ENCODE measurements around the gene ZNF423.

Gene ZNF423

DNA sequence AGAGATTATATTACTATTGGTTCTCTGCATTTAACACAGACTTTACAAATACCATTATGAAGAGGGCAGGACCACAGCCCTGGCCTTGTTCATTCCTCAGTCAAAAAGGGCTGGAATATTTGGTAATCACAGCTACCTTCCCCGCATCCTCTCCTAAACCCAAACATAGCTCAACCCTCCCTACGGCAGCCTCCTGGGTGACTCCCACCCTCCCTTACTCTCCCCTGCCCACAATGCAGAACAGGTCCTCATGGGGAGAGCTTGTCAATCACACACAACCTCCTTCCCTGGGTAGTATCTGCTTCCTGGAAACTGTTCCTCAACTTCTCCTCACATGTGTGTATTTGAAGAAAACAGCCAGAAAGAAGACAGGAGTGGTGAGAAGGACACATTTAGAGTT is 258.1 kb downstream of the ZNF423 start:
- H3K9me3 Mint-ChIP-seq = no peaks in the 10 kb centered on the region
- TF ChIP-seq, protein P1, sequence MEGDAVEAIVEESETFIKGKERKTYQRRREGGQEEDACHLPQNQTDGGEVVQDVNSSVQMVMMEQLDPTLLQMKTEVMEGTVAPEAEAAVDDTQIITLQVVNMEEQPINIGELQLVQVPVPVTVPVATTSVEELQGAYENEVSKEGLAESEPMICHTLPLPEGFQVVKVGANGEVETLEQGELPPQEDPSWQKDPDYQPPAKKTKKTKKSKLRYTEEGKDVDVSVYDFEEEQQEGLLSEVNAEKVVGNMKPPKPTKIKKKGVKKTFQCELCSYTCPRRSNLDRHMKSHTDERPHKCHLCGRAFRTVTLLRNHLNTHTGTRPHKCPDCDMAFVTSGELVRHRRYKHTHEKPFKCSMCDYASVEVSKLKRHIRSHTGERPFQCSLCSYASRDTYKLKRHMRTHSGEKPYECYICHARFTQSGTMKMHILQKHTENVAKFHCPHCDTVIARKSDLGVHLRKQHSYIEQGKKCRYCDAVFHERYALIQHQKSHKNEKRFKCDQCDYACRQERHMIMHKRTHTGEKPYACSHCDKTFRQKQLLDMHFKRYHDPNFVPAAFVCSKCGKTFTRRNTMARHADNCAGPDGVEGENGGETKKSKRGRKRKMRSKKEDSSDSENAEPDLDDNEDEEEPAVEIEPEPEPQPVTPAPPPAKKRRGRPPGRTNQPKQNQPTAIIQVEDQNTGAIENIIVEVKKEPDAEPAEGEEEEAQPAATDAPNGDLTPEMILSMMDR (IDR thresholded peaks at IDR 0.05) = no peak
- peak overlapping the region; percentile 17 for H3K4me3 Mint-ChIP-seq
- H3K4me1 Mint-ChIP-seq = peaks cover 96% of the 10 kb centered on the region
- H3K27ac Mint-ChIP-seq = peak overlapping the region; percentile 53
- DNase-seq = no peak
- peaks cover 5% of the 10 kb centered on the region for H3K27me3 Mint-ChIP-seq (ENCODE audit: low read depth, poor library complexity)
- no peaks in the 10 kb centered on the region for H3K36me3 Mint-ChIP-seq (ENCODE audit: low read depth)

DNA sequence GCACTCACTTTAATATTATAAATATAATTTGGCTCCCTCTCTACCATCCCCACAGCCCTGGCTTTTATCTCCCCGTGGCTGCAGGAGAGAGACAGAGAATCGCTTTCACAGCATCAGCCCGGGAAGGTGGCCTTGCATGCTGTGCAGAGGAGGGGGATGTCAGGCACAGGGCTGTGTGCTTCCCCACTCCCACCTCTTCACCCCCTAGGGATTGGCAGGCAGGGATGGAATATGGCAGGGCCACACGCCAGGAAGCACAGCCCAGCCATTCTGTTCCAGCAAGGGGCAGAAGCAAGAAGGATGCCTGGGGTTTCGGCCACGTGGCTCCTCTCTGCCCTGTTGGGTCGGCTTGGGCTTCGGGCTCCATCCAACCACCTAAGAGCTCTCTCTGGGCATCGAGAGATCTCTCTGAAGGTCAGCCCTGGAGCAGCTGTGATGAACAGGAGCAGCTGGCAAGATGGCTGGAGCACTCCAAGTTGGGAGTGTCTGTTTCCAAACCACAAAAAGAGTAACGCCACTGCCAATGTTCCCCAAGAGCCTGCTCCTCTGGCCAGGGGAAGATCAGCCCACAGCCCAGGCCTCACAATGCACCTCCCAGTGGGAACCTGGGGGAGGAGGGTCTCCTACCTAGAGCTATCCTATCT is 259.1 kb downstream of the ZNF423 start:
- no peaks in the 10 kb centered on the region for H3K36me3 Mint-ChIP-seq (ENCODE audit: low read depth)
- H3K4me1 Mint-ChIP-seq = peaks cover 92% of the 10 kb centered on the region
- peaks cover 5% of the 10 kb centered on the region for H3K27me3 Mint-ChIP-seq (ENCODE audit: low read depth, poor library complexity)
- no peaks in the 10 kb centered on the region for H3K9me3 Mint-ChIP-seq
- H3K4me3 Mint-ChIP-seq = no peak overlapping the region
- DNase-seq = no peak
- TF ChIP-seq, protein P1 (IDR thresholded peaks at IDR 0.05) = no peak
- H3K27ac Mint-ChIP-seq = no peak overlapping the region

DNA sequence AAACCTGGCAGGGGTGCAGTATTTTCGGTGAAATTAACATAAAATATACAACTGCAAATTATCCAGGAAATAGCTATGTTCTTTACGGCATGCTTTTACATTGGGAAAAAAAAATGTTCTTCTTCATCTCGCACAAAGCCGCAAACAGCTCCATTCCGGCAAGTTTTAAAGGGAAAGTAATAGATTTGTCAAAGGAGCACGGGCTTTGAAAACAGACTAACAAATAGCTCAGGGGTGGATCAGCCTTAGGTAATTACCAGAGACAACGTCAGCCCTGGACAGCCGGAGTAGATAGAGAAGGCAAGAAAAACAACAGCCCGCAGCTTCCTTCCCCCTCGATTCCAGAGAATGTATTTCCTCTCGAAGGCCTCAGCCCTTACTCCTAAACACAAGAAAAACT is 259.8 kb downstream of the ZNF423 start:
- no peak for DNase-seq
- TF ChIP-seq, protein P1 (IDR thresholded peaks at IDR 0.05) = no peak
- no peaks in the 10 kb centered on the region for H3K36me3 Mint-ChIP-seq (ENCODE audit: low read depth)

DNA sequence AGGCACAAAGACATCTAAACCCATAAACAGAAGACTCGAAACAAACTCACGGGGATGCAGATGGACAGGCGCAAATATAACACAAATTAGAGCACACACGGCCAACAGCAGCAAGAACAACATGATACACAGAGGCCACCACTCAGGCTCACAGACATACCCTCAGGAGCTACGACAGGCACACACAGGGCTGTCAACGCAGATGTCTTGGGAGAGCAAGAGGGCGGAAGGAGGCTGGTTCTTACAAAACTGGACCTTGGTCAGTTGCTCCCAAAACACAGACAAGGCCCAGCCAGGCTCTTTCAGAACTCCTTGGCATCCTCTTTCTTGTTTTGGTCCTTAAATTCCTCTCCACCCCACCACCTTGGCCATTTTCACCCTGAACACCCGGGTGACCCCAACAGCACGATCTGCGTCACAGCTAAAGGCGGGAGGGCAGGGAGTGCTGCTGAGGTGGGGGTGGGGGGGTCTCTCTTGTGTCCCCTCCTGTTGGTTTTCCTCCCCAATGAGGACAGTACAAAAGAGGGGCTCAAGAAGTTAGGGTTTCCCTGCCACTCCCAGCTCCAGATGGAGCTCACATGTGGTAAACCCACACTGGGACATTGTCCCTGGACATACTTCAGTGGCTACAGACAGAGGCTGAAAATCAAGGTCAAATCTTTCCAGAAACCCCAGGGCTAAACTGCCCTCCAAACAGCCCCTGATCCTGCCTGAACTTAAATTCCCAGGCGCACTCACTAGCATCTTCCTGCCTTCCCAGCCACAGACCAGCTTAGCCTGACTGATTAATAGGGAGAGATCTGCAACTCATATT is 261.0 kb downstream of the ZNF423 start:
- TF ChIP-seq, protein P1 (IDR thresholded peaks at IDR 0.05) = no peak
- Mint-ChIP-seq H3K4me1 (peaks cover 73% of the 10 kb centered on the region), H3K27me3 (ENCODE audit: low read depth, poor library complexity) (no peaks in the 10 kb centered on the region), H3K4me3 (peak overlapping the region; percentile 39), H3K36me3 (ENCODE audit: low read depth) (no peaks in the 10 kb centered on the region), H3K9me3 (no peaks in the 10 kb centered on the region), H3K27ac (no peak overlapping the region)
- no peak for DNase-seq

More for the DNA sequence above, 259.8 kb downstream of the ZNF423 start:
- Mint-ChIP-seq H3K27ac (no peak overlapping the region), H3K27me3 (ENCODE audit: low read depth, poor library complexity) (peaks cover 5% of the 10 kb centered on the region), H3K4me3 (peak overlapping the region; percentile 65), H3K4me1 (peaks cover 85% of the 10 kb centered on the region), H3K9me3 (no peaks in the 10 kb centered on the region)

DNA sequence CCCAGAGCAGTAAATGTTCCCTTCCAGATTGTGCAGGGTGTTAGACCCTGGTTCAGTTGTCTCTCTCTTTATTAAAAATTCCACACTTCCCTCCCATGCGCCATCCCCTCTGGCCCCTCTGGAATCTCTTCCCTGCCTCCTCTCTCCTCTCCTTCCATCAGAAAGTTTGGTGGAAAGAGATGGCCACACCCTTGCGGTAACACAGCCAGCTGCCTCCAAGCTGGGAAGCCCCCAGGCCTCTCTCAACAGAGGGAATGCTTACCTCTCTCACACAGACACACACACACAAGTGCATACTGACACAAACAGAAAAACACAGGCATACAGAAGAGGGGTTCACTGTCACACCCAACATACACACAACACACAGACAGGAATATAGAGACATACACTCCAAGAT is 261.8 kb downstream of the ZNF423 start:
- TF ChIP-seq, protein P1 (IDR thresholded peaks at IDR 0.05) = no peak
- no peak for DNase-seq
- Mint-ChIP-seq H3K4me1 (peaks cover 70% of the 10 kb centered on the region), H3K4me3 (peak overlapping the region; percentile 3), H3K9me3 (peaks cover under 1% of the 10 kb centered on the region), H3K27me3 (ENCODE audit: low read depth, poor library complexity) (no peaks in the 10 kb centered on the region), H3K27ac (no peak overlapping the region), H3K36me3 (ENCODE audit: low read depth) (peaks cover 3% of the 10 kb centered on the region)

Measured in nephron progenitor cell (in vitro differentiated cells).